SK-N-SH (cell line): ENCODE data around the gene COL4A2. TPM values are rescaled to one million over a fixed set of nuclear protein-coding genes. Genes with fewer than 3 reads are reported as not detected.

Experiments used
- CTCF ChIA-PET: fragments of 300-600, 350-600 bp; formaldehyde crosslinking; extraction: SDS; loops from one replicate; lab custom pipeline; 2021; lab: Yijun Ruan, JAX
- POLR2A ChIA-PET: fragments of 350-600 bp; sonication (Branson Sonifier 250); formaldehyde crosslinking; extraction: SDS; loops from one replicate; lab custom pipeline; 2020; ENCODE audit warnings: antibody characterized with exemption, inconsistent platforms; lab: Yijun Ruan, JAX
- DNase-seq: peaks from one replicate; pipeline ENCODE4 v3.0.0; 2012
- H2AFZ ChIP-seq: fragments of 200-600 bp; sonication (generic); 2 replicates; pipeline ENCODE4 v1.8.1; 2016; ENCODE audit warnings: antibody characterized with exemption, mild to moderate bottlenecking, low read depth
- H3F3A ChIP-seq: fragments of 200-600 bp; sonication (generic); replicated peaks from 2 replicates; pipeline ENCODE3; 2016; ENCODE audit warnings: antibody characterized with exemption, mild to moderate bottlenecking; ENCODE audit not compliant: insufficient read depth
- H3K27ac ChIP-seq, 2 experiments: fragments of 200-500 bp in 1 of 2; fragments of 200-600 bp in 1 of 2; sonication (Bioruptor generic) in 1 of 2; sonication (generic), shearing (Covaris generic) in 1 of 2; 2 replicates each; pipeline versions ENCODE4 v1.5.1 to v1.6.1; 2014 to 2016; ENCODE audit warnings: low read depth in 2 of 2, inconsistent platforms in 1 of 2, low read length in 1 of 2, mild to moderate bottlenecking in 1 of 2, mixed read lengths in 1 of 2
- H3K27me3 ChIP-seq: fragments of 200-600 bp; sonication (generic), shearing (Covaris generic); 2 replicates; pipeline ENCODE4 v1.6.1; 2016; ENCODE audit warnings: mixed run types; ENCODE audit not compliant: insufficient read depth
- H3K36me3 ChIP-seq, 2 experiments: fragments of 200-500 bp in 1 of 2; fragments of 200-600 bp in 1 of 2; sonication (Bioruptor generic) in 1 of 2; sonication (generic) in 1 of 2; replicated peaks in 1 of 2; 2 replicates each; pipeline versions ENCODE3 to v1.5.1; 2014 to 2016; ENCODE audit warnings: low read length in 1 of 2, mild to moderate bottlenecking in 1 of 2; ENCODE audit not compliant: insufficient read depth in 2 of 2, control insufficient read depth in 1 of 2
- H3K4me1 ChIP-seq, 2 experiments: fragments of 200-500 bp in 1 of 2; fragments of 200-600 bp in 1 of 2; sonication (Bioruptor generic) in 1 of 2; sonication (generic), shearing (Covaris generic) in 1 of 2; 2 replicates each; pipeline versions ENCODE4 v1.5.1 to v1.6.1; 2014 to 2016; ENCODE audit warnings: low read depth in 1 of 2, low read length in 1 of 2, mixed run types in 1 of 2; ENCODE audit not compliant: insufficient read depth in 2 of 2, control insufficient read depth in 1 of 2
- H3K4me2 ChIP-seq: fragments of 200-600 bp; sonication (generic), shearing (Covaris generic); 2 replicates; pipeline ENCODE4 v1.6.1; 2017; ENCODE audit warnings: mixed run types
- H3K4me3 ChIP-seq, 2 experiments: fragments of 200-500 bp in 1 of 2; fragments of 200-600 bp in 1 of 2; sonication (Bioruptor generic) in 1 of 2; sonication (generic), shearing (Covaris generic) in 1 of 2; 2 replicates each; pipeline versions ENCODE4 v1.5.1 to v1.8.1; 2014 to 2016; ENCODE audit warnings: low read depth in 2 of 2, inconsistent platforms in 1 of 2, low read length in 1 of 2, mild to moderate bottlenecking in 1 of 2, mixed read lengths in 1 of 2, moderate library complexity in 1 of 2
- H3K79me2 ChIP-seq: fragments of 200-600 bp; sonication (generic); 2 replicates; pipeline ENCODE4 v1.8.1; 2017; ENCODE audit warnings: mild to moderate bottlenecking; ENCODE audit not compliant: insufficient read depth
- H3K9ac ChIP-seq: fragments of 200-600 bp; sonication (generic); 2 replicates; pipeline ENCODE4 v1.6.1; 2017; ENCODE audit warnings: mixed run types
- H3K9me2 ChIP-seq: fragments of 200-600 bp; sonication (generic); 2 replicates; pipeline ENCODE4 v1.6.1; 2017; ENCODE audit warnings: mixed run types
- H3K9me3 ChIP-seq: fragments of 200-600 bp; sonication (generic); 2 replicates; pipeline ENCODE4 v1.6.1; 2017; ENCODE audit warnings: mixed run types, mild to moderate bottlenecking, moderate library complexity
- H4K20me1 ChIP-seq: fragments of 200-600 bp; sonication (generic); 2 replicates; pipeline ENCODE4 v1.6.1; 2017; ENCODE audit warnings: mild to moderate bottlenecking, mixed run types; ENCODE audit not compliant: insufficient read depth
- MAX ChIP-seq: IDR thresholded peaks from 2 replicates; pipeline ENCODE4 v1.4.0; 2012; ENCODE audit warnings: low read depth
- SIN3A ChIP-seq: IDR thresholded peaks from 2 replicates; pipeline ENCODE4 v1.6.1; 2012; ENCODE audit warnings: low read depth, mild to moderate bottlenecking, low read length, moderate library complexity, borderline replicate concordance
- TAF1 ChIP-seq: IDR thresholded peaks from 2 replicates; pipeline ENCODE4 v1.6.1; 2012; ENCODE audit warnings: low read depth, mild to moderate bottlenecking, low read length, moderate library complexity, borderline replicate concordance
- TEAD4 ChIP-seq: IDR thresholded peaks from 2 replicates; pipeline ENCODE4 v1.4.0; 2012; ENCODE audit warnings: mild to moderate bottlenecking, borderline replicate concordance; ENCODE audit not compliant: insufficient read depth
- USF1 ChIP-seq: IDR thresholded peaks from 2 replicates; pipeline ENCODE4 v1.4.0; 2012; ENCODE audit warnings: low read depth, borderline replicate concordance
- WGBS: methylation state at CpG from one replicate; pipeline ENCODE4 v1.1.6; 2017; ENCODE audit warnings: low lambda C conversion rate; 5-methylcytosine and 5-hydroxymethylcytosine counted together
- polyA plus RNA-seq, 3 experiments: library from polyadenylated mRNA; depleted of rRNA; stranded (reverse); fragments of >200 nt; gene quantifications; 2 replicates each; pipeline ENCODE4 v1.2.3, GENCODE V29; 2012
- small RNA-seq, 7 experiments: library from RNA; depleted of rRNA; stranded (forward); fragments of <200 nt; gene quantifications; one replicate each; pipeline ENCODE3, GENCODE V24; 2012

COL4A2 gene
- polyA plus RNA-seq, 1 of the 3 experiments (the other 2 are of a cell fraction) = 137 TPM

GRCh38 chr13:110562036-110562597 lies 255.0 kb downstream of the COL4A2 start:
- H3K9me2 ChIP-seq = no peaks in the 10 kb centered on the region
- H3K4me1 ChIP-seq = peaks cover 0 to 7% of the 10 kb centered on the region in 2 experiments; a peak in 1 of 4 replicates
- H3K36me3 ChIP-seq = no peaks in the 10 kb centered on the region
- H3K27ac ChIP-seq = peak overlapping the region; percentile 36 to 55; a peak in 3 of 4 replicates
- H2AFZ ChIP-seq = peak overlapping the region; percentile 80
- H3K9me3 ChIP-seq = no peaks in the 10 kb centered on the region
- CTCF ChIA-PET = interaction anchor here (0.6 to 1.5 kb wide), 8 partner anchors 8 to 340 kb away, joined by 3 to 4 read pairs (median 3); no protein-coding TSS in a partner anchor
- POLR2A ChIA-PET = no interaction called here
- TF ChIP-seq USF1 (no peak), MAX (peak; percentile 23; the same call in 1 of the 2 replicates), SIN3A (no peak), TAF1 (no peak), TEAD4 (no peak)
- peak overlapping the region; percentile 84 for H3K4me2 ChIP-seq
- no peaks in the 10 kb centered on the region for H3K79me2 ChIP-seq
- H3K27me3 ChIP-seq = no peaks in the 10 kb centered on the region
- 34% methylated on average over 24 of the region's 24 CpGs for WGBS
- H3F3A ChIP-seq = peaks cover 15% of the 10 kb centered on the region
- peak overlapping the region; percentile 66 to 75 for H3K4me3 ChIP-seq
- no peaks in the 10 kb centered on the region for H4K20me1 ChIP-seq
- no peak for DNase-seq
- peak overlapping the region; percentile 63; the same call in 1 of the 2 replicates for H3K9ac ChIP-seq

Small RNAs within 50 kb of the gene (small RNA-seq; reads per million reads assigned to genes)
- 0 reads per million in 7 experiments for gene MIR8073

Other genes starting within 250 kb of the COL4A2 start
- 28.2 and 30.3 TPM in 2 replicates for gene COL4A1, start 127 bp upstream of the COL4A2 start, polyA plus RNA-seq (2012; rRNA removed)